Subcutaneous abdominal adipose tissue (tissue), 5 donors: ENCODE results near the gene CDC34.
A peak's percentile ranks its signal among the peaks of the same experiment; 100 is the strongest.

Source experiments
- H3K27ac ChIP-seq: one replicate; pipeline ENCODE4 v1.7.0; 2013; ENCODE audit warnings: low read depth, mild to moderate bottlenecking, inconsistent platforms, low read length, moderate library complexity
- H3K27me3 ChIP-seq, 5 donors: one replicate each; pipeline ENCODE4 v1.7.0; 2013; ENCODE audit warnings: low read length in 5 of 5, inconsistent platforms in 1 of 5; ENCODE audit not compliant: control insufficient read depth in 5 of 5, insufficient read depth in 4 of 5
- H3K36me3 ChIP-seq, 5 donors: one replicate each; pipeline ENCODE4 v1.7.0; 2013; ENCODE audit warnings: low read length in 5 of 5; ENCODE audit not compliant: control insufficient read depth in 5 of 5, insufficient read depth in 5 of 5
- H3K4me1 ChIP-seq, 5 donors: one replicate each; pipeline ENCODE4 v1.7.0; 2013; ENCODE audit warnings: low read length in 5 of 5, mild to moderate bottlenecking in 3 of 5, moderate library complexity in 1 of 5; ENCODE audit not compliant: control insufficient read depth in 5 of 5, insufficient read depth in 5 of 5
- H3K4me3 ChIP-seq, 5 donors: one replicate each; pipeline ENCODE4 v1.7.0; 2013; ENCODE audit warnings: low read length in 5 of 5, low read depth in 1 of 5
- H3K9ac ChIP-seq, 5 donors: one replicate each; pipeline ENCODE4 v1.7.0; 2013; ENCODE audit warnings: low read length in 5 of 5, mild to moderate bottlenecking in 4 of 5, moderate library complexity in 3 of 5
- H3K9me3 ChIP-seq, 5 donors: one replicate each; pipeline ENCODE4 v1.7.0; 2013; ENCODE audit warnings: low read length in 5 of 5; ENCODE audit not compliant: control insufficient read depth in 5 of 5
- donor health status: healthy.
- donor health status: healthy.
- donor health status: healthy.
- donor health status: healthy.
- donor health status: healthy.

Gene CDC34, protein sequence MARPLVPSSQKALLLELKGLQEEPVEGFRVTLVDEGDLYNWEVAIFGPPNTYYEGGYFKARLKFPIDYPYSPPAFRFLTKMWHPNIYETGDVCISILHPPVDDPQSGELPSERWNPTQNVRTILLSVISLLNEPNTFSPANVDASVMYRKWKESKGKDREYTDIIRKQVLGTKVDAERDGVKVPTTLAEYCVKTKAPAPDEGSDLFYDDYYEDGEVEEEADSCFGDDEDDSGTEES

DNA sequence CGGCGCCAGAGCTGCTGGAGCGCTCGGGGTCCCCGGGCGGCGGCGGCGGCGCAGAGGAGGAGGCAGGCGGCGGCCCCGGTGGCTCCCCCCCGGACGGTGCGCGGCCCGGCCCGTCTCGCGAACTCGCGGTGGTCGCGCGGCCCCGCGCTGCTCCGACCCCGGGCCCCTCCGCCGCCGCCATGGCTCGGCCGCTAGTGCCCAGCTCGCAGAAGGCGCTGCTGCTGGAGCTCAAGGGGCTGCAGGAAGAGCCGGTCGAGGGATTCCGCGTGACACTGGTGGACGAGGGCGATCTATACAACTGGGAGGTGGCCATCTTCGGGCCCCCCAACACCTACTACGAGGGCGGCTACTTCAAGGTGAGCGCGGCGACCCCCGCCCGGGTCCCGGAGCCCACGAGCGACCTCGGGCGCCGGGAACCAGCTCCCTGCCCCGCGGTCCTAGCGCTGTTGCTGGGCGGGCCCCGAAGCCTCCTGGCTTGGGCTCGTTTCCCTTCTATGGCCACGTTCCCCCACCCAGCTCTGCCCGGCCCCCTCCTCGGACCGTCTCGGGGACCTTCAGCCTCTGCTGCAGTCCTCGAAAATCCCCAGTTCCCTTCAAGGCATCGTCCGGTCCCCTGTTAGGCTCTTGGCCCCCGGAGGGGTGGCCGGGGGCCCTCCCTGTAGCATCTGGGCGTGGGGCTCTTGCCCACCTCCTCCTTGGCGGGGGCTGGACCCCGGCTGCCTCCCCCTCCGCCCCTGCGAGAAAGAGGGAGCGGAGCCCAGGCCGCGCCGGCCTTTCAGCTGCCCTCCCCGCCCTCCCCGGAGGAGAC lies at the start of gene CDC34:
Gene CDC34 (plus strand): TSS at position 8 of the 808 bp plus-strand sequence. CDS start 172 bp downstream, at position 180.
- H3K4me1 ChIP-seq = peaks cover 8 to 45% (median 33%) of the 10 kb centered on the region in 5 donors
- H3K9ac ChIP-seq = peak within 1 kb of the TSS; percentile 84 to 96 (median 88)
- peaks cover 0 to 21% (median 20%) of the 10 kb centered on the region in 5 donors for H3K36me3 ChIP-seq
- peak within 1 kb of the TSS; percentile 63 to 91 (median 79) for H3K4me3 ChIP-seq
- H3K9me3 ChIP-seq = no peaks in the 10 kb centered on the region
- no peaks in the 10 kb centered on the region for H3K27me3 ChIP-seq
- peak within 1 kb of the TSS; percentile 88 for H3K27ac ChIP-seq

DNA sequence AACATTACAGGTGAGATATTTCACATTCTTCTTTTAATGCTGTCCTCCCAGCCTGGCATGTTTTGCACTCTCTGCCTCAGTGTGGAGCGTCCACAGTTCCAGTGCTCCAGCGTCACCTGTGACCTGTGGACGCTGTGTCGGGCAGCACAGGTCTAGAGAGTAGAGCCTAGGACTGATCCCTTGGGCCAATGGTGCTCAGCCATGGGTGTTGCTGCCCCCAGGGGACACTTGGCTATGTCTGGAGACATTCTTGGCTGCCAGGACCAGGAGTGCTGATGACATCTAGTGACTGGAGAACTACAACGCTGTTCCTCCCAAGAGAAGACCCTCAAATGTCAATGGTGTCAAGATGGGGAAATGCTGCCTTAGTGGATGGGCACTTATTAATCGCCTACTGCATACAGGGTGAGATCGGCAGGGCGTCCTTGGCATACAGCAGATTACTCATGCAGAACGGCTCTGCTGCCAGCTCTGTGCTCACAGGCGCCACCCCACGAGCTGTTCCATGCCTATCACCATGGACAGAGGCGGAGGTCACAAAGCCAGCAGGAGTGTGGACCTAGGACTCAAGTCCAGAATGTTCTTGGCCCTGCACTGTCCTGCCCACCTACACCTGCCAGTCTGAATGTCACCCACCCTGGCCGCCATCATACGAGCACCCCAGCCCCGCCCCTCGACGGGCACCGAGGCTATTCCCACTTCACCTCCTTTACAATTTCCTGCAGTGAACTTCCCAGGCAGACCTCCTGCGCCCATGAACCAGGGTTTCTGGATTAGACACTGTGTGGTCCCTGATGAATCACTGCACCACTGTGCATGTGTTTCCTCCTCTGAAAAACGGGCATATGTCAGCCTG lies 49.1 kb upstream of the CDC34 start:
- no peak overlapping the region for H3K4me3 ChIP-seq
- no peaks in the 10 kb centered on the region for H3K36me3 ChIP-seq
- H3K9me3 ChIP-seq = peaks cover 0 to 12% (median 0%) of the 10 kb centered on the region in 5 donors
- H3K9ac ChIP-seq = no peak overlapping the region
- peaks cover 3 to 15% (median 13%) of the 10 kb centered on the region in 5 donors for H3K27me3 ChIP-seq
- no peak overlapping the region for H3K27ac ChIP-seq
- H3K4me1 ChIP-seq = peaks cover 0 to 15% (median 5%) of the 10 kb centered on the region in 5 donors

DNA sequence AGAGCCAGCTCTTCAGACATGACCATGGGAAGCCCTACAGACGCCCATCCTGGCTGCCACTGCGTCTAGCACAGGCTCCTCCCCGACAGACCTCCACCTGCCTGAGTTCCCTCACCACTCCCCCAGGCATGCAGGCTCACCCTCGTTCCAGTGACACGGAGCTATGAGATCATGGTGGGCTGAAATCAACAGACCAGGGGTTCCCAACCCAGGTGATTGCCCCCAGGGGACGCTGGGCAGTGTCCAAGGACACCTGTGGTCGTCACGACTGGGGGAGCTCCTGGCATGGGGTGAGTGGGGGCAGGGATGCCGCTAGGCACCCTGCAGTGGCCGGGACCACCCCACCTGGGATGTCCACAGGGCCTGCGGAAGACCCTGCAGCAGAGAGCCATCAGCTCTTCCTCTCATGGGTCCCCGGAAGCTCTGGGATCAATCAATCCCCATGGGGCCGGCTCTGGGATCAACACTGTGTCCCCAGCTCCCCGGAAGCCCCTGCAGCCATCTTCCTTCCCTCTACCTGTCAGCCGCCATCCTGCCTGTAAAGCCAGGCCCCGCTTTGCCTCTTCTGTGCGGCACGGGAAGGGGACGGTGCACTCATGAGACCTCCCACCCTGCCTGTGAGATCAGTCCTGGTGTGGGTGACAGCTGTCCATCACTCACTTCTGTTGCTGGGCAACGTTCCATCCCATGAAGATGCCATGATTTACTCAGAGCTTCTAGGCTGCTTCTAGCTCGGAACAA lies 48.1 kb upstream of the CDC34 start:
- H3K27ac ChIP-seq = no peak overlapping the region
- peaks cover 0 to 18% (median 11%) of the 10 kb centered on the region in 5 donors for H3K4me1 ChIP-seq
- peaks cover 3 to 15% (median 13%) of the 10 kb centered on the region in 5 donors for H3K27me3 ChIP-seq
- H3K4me3 ChIP-seq = no peak overlapping the region
- peaks cover 0 to 12% (median 0%) of the 10 kb centered on the region in 5 donors for H3K9me3 ChIP-seq
- H3K9ac ChIP-seq = no peak overlapping the region
- no peaks in the 10 kb centered on the region for H3K36me3 ChIP-seq

DNA sequence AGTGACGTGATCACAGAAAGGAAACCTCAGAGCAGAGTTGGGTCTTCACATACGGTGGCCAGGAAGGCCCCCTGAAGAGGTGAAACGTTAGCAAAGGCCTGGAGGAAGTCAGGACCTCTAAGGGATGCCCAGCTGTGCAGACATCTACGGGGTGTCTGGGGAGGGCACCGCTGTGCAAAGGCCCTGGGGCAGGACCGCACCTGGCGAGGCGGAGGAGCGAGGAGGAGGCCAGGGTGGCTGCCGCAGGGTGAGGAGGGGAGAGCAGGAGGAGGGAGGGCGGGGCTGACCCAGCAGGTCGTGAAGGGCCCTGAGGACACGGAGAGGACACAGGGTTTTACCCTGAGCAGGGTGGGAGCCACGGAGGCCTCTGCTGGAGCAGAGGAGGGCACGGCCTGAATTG lies 47.1 kb upstream of the CDC34 start:
- Histone ChIP-seq H3K27ac (no peak overlapping the region), H3K4me3 (no peak overlapping the region), H3K9ac (no peak overlapping the region), H3K27me3 (peaks cover 3 to 15% (median 13%) of the 10 kb centered on the region in 5 donors), H3K9me3 (peaks cover 0 to 12% (median 0%) of the 10 kb centered on the region in 5 donors), H3K4me1 (peaks cover 0 to 21% (median 13%) of the 10 kb centered on the region in 5 donors), H3K36me3 (no peaks in the 10 kb centered on the region)

DNA sequence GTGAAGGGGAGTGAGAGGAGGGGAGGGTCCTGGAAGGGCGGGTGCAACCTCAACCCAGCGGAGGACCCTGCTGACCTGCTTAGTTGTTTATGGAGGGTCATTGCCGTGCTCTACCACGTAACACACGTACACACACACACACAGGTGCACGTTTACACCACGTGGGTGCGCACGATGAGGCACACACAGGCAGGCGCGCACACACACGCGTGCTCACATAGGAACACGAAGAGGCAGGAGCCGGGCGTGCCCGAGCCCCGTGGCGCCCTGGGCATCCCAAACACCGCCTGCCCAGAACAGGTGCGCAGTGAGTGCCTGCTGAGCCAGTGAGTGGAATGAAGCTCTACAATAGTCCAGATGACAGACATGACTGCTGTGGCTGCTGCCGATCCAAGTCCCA lies 46.5 kb upstream of the CDC34 start:
- Histone ChIP-seq H3K36me3 (no peaks in the 10 kb centered on the region), H3K27ac (no peak overlapping the region), H3K27me3 (peaks cover 3 to 15% (median 13%) of the 10 kb centered on the region in 5 donors), H3K9ac (no peak overlapping the region), H3K9me3 (peaks cover 0 to 12% (median 0%) of the 10 kb centered on the region in 5 donors), H3K4me1 (peaks cover 0 to 23% (median 14%) of the 10 kb centered on the region in 5 donors), H3K4me3 (no peak overlapping the region)

DNA sequence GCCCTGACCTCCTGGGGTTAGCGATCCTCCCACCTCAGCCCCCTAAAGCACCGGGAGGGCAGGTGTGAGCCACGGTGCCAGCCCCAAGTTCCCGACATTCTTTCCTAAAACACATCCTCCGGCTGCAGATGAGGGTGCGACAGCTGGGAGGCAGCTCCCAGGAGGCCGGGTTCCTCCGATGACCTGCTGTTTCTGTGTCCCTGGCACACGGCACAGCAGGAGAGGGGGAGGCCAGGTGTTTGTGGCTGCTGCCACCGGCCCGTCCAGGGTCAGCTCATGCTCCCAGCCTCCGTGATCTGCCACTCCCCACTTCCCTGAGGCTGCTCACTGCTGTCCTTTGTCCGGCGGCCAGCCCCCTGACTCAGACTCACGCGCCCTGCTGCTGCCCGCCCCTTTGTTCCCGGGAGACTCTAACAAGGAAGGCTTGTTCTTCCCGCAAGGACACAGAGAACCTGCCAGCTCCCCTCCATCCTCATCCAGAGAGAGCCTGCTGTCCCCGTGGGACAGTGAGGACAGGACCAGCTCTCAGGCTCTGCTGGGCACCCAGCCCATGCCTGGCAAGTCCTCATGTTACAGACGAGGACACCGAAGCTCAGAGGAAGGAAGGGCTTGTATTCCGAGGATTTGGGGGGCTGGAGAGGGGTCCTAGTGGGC lies 45.9 kb upstream of the CDC34 start:
- peaks cover 0 to 25% (median 18%) of the 10 kb centered on the region in 5 donors for H3K4me1 ChIP-seq
- peaks cover 3 to 15% (median 13%) of the 10 kb centered on the region in 5 donors for H3K27me3 ChIP-seq
- no peak overlapping the region for H3K4me3 ChIP-seq
- no peak overlapping the region for H3K9ac ChIP-seq
- H3K36me3 ChIP-seq = no peaks in the 10 kb centered on the region
- H3K9me3 ChIP-seq = peaks cover 0 to 8% (median 0%) of the 10 kb centered on the region in 5 donors
- H3K27ac ChIP-seq = no peak overlapping the region

DNA sequence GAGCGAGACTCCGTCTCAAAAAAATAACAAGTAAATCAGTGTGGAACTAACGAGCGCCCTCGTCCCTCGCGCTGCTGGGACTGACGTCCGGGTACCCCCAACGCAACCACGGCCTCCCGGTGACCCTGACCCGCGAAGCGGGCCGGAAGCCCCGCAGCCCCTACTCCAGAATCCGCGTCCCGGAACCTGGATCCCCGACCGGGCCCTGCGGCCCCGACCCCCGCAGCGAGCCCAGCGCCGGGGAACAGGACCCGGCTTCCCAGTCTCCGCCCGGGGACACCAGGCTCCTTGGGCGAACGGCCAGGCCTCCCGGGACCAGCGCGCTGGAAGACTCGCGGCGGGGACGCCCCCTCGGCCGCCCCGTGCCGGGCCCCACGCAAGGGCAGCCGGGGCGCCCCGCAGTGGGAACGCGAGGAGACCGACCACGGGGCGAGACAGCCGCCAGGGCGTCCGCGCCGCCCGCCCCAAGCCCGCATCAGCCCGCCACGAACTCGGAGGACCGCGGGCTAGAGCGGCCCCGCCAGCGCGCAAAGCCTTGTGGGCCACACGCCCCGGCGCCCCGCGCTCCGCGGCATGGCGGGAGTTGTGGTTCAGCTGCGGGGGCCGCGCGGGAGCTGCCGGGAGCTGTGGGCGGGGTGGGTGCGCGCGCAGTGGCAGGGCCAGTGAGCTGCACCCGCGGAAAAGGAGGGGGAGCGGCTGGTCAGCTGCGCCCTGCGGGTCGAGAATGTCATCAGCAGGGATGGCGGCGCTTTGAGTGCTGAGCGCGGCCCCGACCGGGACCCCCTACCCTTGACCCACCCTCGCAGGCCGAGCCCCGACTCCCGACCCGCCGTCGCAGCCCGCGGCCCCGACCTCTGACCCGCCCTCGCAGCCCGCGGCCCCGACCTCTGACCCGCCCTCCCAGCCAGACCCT lies 42.8 kb upstream of the CDC34 start:
- H3K27me3 ChIP-seq = peaks cover 3 to 15% (median 13%) of the 10 kb centered on the region in 5 donors
- H3K9me3 ChIP-seq = no peaks in the 10 kb centered on the region
- peak overlapping the region; percentile 67 for H3K27ac ChIP-seq
- H3K9ac ChIP-seq = peak overlapping the region in 4 of 5 donors; percentile 77 to 88 (median 82)
- H3K4me1 ChIP-seq = peaks cover 0 to 25% (median 18%) of the 10 kb centered on the region in 5 donors
- no peaks in the 10 kb centered on the region for H3K36me3 ChIP-seq
- H3K4me3 ChIP-seq = peak overlapping the region in 4 of 5 donors; percentile 72 to 88 (median 76)

DNA sequence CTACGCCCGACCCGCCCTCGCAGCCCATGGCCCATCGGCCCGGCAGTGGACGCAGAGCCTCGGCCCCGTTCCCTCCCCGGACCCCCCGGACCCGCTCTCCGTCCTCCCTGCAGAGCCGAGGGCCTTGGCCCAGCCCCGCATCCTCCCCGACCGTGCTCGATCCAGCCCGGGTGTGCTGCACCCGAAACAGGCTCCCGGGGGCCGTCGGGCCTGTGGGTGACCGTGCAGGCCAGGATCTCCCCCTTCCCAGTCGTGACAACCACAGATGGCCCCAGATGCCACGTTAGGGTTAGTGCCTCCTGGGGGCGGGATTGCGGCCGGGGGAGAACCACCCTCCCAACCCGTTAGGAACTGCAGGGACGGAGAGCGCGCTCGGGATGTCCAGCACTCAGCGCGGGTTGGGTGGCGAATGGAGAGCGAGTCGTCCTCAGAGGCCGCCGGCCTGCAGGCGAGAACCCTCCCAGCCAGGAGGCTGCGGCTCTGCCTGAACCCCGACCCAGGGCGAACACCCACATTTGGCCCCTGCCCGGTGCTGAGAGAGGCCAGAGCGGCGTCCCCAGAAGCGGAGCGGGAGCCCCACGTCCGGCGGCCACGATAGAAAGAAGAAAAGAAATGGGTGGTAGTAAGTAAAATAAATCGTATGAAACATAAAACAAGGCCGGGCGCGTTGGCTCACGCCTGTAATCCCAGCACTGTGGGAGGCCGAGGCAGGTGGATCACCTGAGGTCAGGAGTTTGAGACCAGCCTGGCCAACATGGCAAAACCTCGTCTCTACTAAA lies 42.0 kb upstream of the CDC34 start:
- H3K9ac ChIP-seq = peak overlapping the region in 4 of 5 donors; percentile 60 to 77 (median 76)
- peaks cover 3 to 17% (median 15%) of the 10 kb centered on the region in 5 donors for H3K27me3 ChIP-seq
- H3K4me1 ChIP-seq = peaks cover 0 to 25% (median 18%) of the 10 kb centered on the region in 5 donors
- peak overlapping the region; percentile 67 for H3K27ac ChIP-seq
- no peaks in the 10 kb centered on the region for H3K9me3 ChIP-seq
- no peaks in the 10 kb centered on the region for H3K36me3 ChIP-seq
- H3K4me3 ChIP-seq = peak overlapping the region in 4 of 5 donors; percentile 72 to 88 (median 76)
